B cell (primary cell): ENCODE data around the gene ABCG5.

Experiments used
- CTCF ChIP-seq: fragments of 200-600 bp; IDR thresholded peaks from one replicate; pipeline ENCODE4 v1.8.0; 2022; ENCODE audit warnings: antibody characterized with exemption, mild to moderate bottlenecking
- EZH2 ChIP-seq: IDR thresholded peaks from 2 replicates; pipeline ENCODE4 v1.6.1; 2012; ENCODE audit warnings: borderline replicate concordance, low read depth, mild to moderate bottlenecking, moderate library complexity, low read length; ENCODE audit not compliant: insufficient read depth, poor library complexity, severe bottlenecking

GRCh38 chr2:43778233-43778632, 60.4 kb downstream of the ABCG5 start:
- TF ChIP-seq CTCF (no peak), EZH2 (no peak)
